Nephron progenitor cell (in vitro differentiated cells): ENCODE data around the gene ITSN2.
A peak's percentile ranks its signal among the peaks of the same experiment; 100 is the strongest.

Experiments
- DNase-seq: peaks from one replicate; pipeline ENCODE4 v3.0.0; 2021
- H3K27ac Mint-ChIP-seq: 2 replicates; pipeline ENCODE4 v1.8.0; 2021; ENCODE audit warnings: mild to moderate bottlenecking, moderate library complexity, mixed read lengths
- H3K27me3 Mint-ChIP-seq: 2 replicates; pipeline ENCODE4 v1.8.0; 2021; ENCODE audit warnings: mild to moderate bottlenecking, low read depth, mixed read lengths; ENCODE audit not compliant: poor library complexity
- H3K36me3 Mint-ChIP-seq: 2 replicates; pipeline ENCODE4 v1.8.0; 2021; ENCODE audit warnings: low read depth, mixed read lengths
- H3K4me1 Mint-ChIP-seq: 2 replicates; pipeline ENCODE4 v1.8.0; 2021; ENCODE audit warnings: mixed read lengths
- H3K4me3 Mint-ChIP-seq: 2 replicates; pipeline ENCODE4 v1.8.0; 2021; ENCODE audit warnings: mild to moderate bottlenecking, moderate library complexity, mixed read lengths
- H3K9me3 Mint-ChIP-seq: 2 replicates; pipeline ENCODE4 v1.8.0; 2021; ENCODE audit warnings: mild to moderate bottlenecking, moderate library complexity, mixed read lengths
- CTCF ChIP-seq: fragments of 200-600 bp; sonication (generic); IDR thresholded peaks from 2 replicates; pipeline ENCODE4 v1.5.0; 2021; ENCODE audit warnings: antibody characterized with exemption

ITSN2 gene

GRCh38 chr2:24262421-24262970, 97.8 kb downstream of the ITSN2 start:
- H3K4me3 Mint-ChIP-seq: no peak overlapping the region
- H3K27ac Mint-ChIP-seq: no peak overlapping the region
- H3K27me3 Mint-ChIP-seq: no peaks in the 10 kb centered on the region
- no peaks in the 10 kb centered on the region for H3K9me3 Mint-ChIP-seq
- H3K36me3 Mint-ChIP-seq: peaks cover 6% of the 10 kb centered on the region
- DNase-seq: no peak
- no peak for TF ChIP-seq CTCF
- no peaks in the 10 kb centered on the region for H3K4me1 Mint-ChIP-seq

GRCh38 chr2:24261441-24261840, 98.9 kb downstream of the ITSN2 start:
- DNase-seq: no peak
- peaks cover 6% of the 10 kb centered on the region for H3K36me3 Mint-ChIP-seq
- no peak overlapping the region for H3K27ac Mint-ChIP-seq
- H3K27me3 Mint-ChIP-seq: no peaks in the 10 kb centered on the region
- no peak for TF ChIP-seq CTCF
- no peak overlapping the region for H3K4me3 Mint-ChIP-seq
- no peaks in the 10 kb centered on the region for H3K9me3 Mint-ChIP-seq
- H3K4me1 Mint-ChIP-seq: no peaks in the 10 kb centered on the region

GRCh38 chr2:24259316-24259715, 101.0 kb downstream of the ITSN2 start:
- Mint-ChIP-seq H3K27ac (no peak overlapping the region), H3K36me3 (no peaks in the 10 kb centered on the region), H3K4me1 (no peaks in the 10 kb centered on the region), H3K27me3 (no peaks in the 10 kb centered on the region), H3K9me3 (no peaks in the 10 kb centered on the region), H3K4me3 (no peak overlapping the region)
- no peak for DNase-seq
- no peak for TF ChIP-seq CTCF

GRCh38 chr2:24258718-24259117, 101.6 kb downstream of the ITSN2 start:
- DNase-seq: no peak
- Mint-ChIP-seq H3K36me3 (no peaks in the 10 kb centered on the region), H3K9me3 (no peaks in the 10 kb centered on the region), H3K4me1 (no peaks in the 10 kb centered on the region), H3K27ac (no peak overlapping the region), H3K4me3 (no peak overlapping the region), H3K27me3 (no peaks in the 10 kb centered on the region)
- TF ChIP-seq CTCF: no peak

- DNase-seq: no peak
- H3K4me3 Mint-ChIP-seq: no peak overlapping the region
- peak overlapping the region; percentile 27 for H3K27ac Mint-ChIP-seq
- H3K27me3 Mint-ChIP-seq: no peaks in the 10 kb centered on the region
- TF ChIP-seq CTCF: no peak
- H3K4me1 Mint-ChIP-seq: no peaks in the 10 kb centered on the region
- H3K9me3 Mint-ChIP-seq: no peaks in the 10 kb centered on the region
- H3K36me3 Mint-ChIP-seq: peaks cover 7% of the 10 kb centered on the region
Observed at GRCh38 chr2:24253303-24253919, 106.9 kb downstream of the ITSN2 start.

- no peak for DNase-seq
Observed at GRCh38 chr2:24247592-24247991, 112.7 kb downstream of the ITSN2 start.

More at GRCh38 chr2:24247592-24247991, 112.7 kb downstream of the ITSN2 start:
- no peaks in the 10 kb centered on the region for H3K27me3 Mint-ChIP-seq
- no peaks in the 10 kb centered on the region for H3K9me3 Mint-ChIP-seq
- H3K36me3 Mint-ChIP-seq: peaks cover 19% of the 10 kb centered on the region
- no peak for TF ChIP-seq CTCF
- no peaks in the 10 kb centered on the region for H3K4me1 Mint-ChIP-seq
- H3K4me3 Mint-ChIP-seq: no peak overlapping the region
- no peak overlapping the region for H3K27ac Mint-ChIP-seq
